GM18508 (cell line): ENCODE results near the gene PRKCZ.

ENCODE experiments used
- ATAC-seq: cut with Tn5 transposase; IDR thresholded peaks from one replicate; pipeline ENCODE4 v1.9.1; 2021; ENCODE audit warnings: moderate number of reproducible peaks; ENCODE audit not compliant: insufficient read depth, unreplicated experiment

PRKCZ gene

GRCh38 chr1:2098839-2099785 lies 48.9 kb downstream of the PRKCZ start:
- no peak for ATAC-seq

- no peak for ATAC-seq
Observed at GRCh38 chr1:2099886-2100779, 49.9 kb downstream of the PRKCZ start.

GRCh38 chr1:2100780-2101108 lies 50.5 kb downstream of the PRKCZ start:
- no peak for ATAC-seq

DNA sequence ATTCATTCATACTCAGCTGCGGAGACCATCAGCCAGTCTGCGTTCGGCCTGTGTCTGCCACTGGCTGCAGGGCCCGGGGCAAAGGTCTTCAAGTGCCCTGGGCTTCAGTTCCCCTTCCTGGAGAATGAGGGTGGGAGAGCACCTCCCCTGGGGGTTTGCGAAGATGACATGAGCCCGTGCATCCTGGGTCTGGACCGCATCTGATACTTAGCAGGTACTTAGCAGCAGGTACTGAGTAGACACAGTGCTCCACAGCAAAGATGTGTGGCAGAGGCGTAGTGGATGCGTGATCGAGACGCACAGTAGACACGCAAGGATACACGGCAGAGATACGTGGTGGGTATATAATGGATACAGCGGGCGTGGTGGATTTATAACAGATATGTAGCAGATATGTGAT lies 51.3 kb downstream of the PRKCZ start:
- ATAC-seq = no peak

- ATAC-seq = no peak
Observed at GRCh38 chr1:2101946-2102345, 51.7 kb downstream of the PRKCZ start.

- no peak for ATAC-seq
Observed at GRCh38 chr1:2102753-2103152, 52.5 kb downstream of the PRKCZ start.

DNA sequence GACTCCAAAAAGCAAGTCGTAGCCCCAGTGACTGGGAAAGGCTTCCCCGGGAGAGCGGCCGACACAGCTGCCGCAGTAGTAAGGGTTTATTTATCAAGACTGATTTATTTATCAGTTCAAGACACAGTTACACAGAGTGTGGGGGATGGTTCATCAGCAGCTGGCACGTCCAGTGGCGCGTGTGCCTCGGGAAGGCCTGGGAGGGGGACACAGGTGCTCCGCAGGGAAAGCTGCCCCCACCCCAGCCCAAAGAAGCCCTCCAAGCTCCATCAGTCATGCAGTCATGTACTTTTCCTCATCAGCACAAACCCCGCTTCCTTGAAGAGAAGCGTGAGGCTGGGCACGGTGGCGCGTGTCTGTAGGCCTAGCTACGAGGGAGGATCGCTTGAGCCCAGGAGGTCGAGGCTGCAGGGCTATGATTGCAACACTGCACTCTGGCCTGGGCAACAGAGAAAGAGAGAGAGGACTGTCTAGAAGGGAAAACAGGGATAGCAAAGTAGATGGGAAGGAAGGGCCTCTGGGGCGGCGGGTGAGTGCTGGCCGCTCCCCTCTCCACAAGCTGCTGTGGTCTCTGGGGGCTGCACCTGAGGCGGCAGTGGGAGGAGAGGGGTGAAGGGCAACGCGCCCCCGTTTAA lies 53.2 kb downstream of the PRKCZ start:
- ATAC-seq = no peak

DNA sequence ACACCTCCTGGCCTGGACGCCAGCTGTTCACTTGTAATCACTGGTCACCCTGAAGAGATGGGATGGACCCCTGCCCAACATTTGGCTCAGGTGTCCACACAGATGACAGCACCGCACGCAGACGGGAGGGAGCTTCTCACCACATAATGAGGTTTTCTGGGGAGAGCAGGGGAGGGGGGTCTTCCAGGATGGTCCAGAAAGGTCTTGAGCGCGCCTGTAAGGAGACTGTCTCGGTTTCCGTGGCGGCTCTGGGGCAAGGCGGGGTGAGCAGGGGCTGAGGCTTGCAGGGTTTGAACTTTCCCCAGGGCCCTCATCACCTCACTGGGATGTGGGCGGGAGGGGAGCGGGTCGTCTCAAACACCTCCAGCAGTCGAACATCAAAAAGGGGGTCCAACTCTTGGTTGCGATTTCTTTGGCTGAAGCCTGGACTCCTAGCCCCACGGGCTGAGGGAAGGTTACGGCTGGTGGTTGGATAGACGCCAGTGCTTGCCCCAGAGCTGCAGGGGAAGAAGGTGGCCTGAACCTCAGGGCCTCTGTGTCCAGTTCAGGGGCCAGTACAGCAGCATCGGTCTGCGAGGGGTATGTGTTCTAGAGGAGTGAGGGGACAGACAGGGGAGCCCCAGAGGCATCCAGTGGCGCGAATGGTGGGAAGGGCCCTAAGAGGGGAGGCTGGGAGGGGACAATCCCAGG lies 53.8 kb downstream of the PRKCZ start:
- no peak for ATAC-seq

GRCh38 chr1:2104621-2105427 lies 54.6 kb downstream of the PRKCZ start:
- ATAC-seq = no peak

DNA sequence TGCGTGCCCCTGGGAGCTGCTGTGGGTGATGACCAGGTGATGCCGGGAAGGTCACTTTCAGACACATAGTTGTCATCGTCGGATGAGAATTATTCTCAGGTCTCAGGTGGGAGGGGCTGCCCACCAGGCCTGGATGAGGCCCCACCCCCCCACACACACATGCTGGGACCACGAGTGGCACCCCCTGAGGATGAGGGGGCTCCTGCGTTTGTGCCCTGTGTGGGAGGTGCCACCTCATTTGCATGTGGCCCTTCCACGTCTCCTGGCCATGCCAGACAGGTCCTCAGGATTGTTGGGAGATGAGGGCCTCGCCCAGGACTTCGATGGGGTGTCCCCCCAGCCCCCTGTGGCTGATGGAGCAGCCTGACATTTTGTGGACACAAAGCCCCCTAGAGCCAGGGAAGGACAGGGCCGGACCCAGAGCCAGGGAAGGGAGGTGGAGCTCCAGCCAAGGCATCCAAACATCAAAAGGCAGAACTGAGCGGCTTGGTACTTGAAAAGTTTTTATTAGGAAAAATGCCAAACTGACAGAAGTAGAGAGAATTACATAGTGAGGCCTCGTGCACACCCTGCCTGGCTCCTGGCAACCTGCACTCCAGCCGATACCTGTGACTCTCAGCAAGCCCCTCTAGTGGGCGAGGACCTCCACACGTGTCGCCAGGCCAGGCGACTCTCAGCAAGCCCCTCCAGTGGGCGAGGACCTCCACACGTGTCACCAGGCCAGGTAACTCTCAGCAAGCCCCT lies 55.7 kb downstream of the PRKCZ start:
- no peak for ATAC-seq

GRCh38 chr1:2106659-2107405 lies 56.6 kb downstream of the PRKCZ start:
- ATAC-seq = no peak

GRCh38 chr1:2107586-2108212 lies 57.5 kb downstream of the PRKCZ start:
- ATAC-seq = no peak

DNA sequence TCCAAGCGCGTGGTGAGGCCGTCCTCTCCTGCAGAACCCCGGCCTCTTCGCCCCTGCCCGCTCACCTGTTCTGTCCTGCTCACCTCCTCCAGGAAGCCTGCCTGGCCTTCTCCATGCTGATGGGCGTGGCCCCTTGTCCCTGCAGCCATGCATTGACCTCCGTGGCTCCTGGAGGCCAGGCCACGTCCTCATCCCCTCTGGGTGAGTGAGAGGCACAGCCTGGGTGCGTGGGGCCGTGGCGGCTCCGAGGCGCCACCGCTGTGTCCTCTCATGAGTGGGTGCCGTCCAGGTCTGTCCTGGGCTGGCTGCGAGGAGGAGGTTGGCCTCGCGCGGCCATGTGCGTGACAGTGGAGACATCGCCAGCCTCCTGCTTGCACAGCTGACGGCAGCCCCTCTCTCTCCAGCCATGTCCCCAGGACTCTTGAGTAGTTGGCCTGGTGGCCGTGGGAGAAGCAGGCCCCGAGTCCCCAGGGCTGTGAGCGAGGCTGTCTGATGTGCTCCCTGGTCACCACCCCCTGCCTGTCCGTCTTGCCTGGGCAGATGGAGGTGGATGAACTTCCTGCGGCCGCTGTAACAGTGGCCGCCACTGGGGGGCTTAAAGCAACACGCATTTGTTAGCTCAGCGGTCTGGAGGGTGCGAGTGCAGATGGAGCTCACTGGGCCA lies 58.1 kb downstream of the PRKCZ start:
- ATAC-seq = no peak

DNA sequence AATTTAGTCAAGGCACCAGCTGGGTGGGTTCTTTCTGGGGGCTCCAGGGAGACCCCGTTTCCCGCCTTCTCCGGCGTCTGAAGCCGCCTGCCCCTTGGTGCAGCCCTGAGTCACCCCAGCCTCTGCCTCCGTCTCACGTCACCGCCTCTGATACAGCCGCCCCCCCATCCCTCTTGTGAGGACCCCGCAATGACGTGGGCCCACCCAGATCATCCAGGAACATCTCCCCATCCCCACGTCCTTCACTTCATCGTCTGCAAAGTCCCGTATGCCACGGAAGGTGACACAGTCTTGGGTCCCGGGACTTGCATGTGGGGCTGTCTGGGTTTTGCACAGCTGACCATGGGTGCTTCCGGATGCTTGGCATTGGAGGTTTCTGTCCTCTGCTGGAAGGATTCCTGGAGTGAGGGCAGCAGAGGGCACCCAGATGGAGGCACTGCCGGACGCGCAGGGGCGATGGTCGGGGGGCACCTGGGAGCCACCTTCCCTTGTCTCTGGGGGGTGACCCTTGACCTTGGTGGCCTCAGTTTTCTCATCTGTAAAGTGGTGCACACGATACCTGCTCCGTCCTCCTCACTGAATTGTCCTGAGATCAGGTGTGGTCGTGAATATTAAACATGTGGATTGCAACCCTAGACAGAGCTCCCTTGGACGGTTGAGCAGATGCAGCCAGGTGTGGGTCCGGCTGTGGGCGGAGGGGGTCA lies 58.8 kb downstream of the PRKCZ start:
- ATAC-seq = no peak

DNA sequence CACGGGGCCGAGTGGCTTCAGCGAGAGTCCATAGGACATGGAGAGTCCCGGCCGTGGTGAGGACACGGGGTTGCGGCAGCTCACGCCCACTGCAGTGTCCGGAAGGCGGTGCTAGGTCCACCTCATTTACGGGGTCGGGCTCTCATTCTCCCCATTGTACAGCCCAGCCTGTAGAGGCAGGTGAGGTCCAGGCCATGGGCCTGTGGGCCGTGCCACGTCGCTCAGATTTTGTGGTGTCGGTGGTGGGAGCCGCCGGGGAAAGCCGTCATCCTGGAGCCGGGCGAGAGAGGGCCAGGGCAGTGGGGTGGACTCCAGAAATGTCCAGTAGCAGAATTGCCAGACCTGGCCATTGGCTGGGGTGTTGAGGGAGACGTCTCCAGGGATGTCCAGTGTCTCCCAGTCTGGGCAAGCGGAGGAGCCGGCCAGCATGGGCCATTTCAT lies 59.4 kb downstream of the PRKCZ start:
- no peak for ATAC-seq

GRCh38 chr1:2110191-2110737 lies 60.1 kb downstream of the PRKCZ start:
- ATAC-seq = no peak
